WTC11 (cell line): ENCODE results near the gene LIPM. TPM values are rescaled to one million over a fixed set of nuclear protein-coding genes. Genes with fewer than 3 reads are reported as not detected.

Source experiments
- ATAC-seq: fragments of 200-7000 bp; cut with Tn5 transposase; 2 replicates; pipeline ENCODE4 v1.10.0; 2021; ENCODE audit warnings: mild to moderate bottlenecking, moderate library complexity
- CTCF ChIA-PET: fragments of 300-600 bp; sonication (Branson Sonifier 250); formaldehyde crosslinking; loops from one replicate; lab custom pipeline; 2021; ENCODE audit warnings: antibody characterized with exemption; lab: Charles Lee
- POLR2A ChIA-PET: fragments of 350-600 bp; sonication (Branson Sonifier 250); formaldehyde crosslinking; loops from one replicate; lab custom pipeline; 2021; ENCODE audit warnings: antibody characterized with exemption; lab: Charles Lee
- DNase-seq: peaks from one replicate; pipeline ENCODE4 v3.0.0; 2021; ENCODE audit warnings: low spot score
- H3K27ac Mint-ChIP-seq: 2 replicates; pipeline ENCODE4 v1.8.0; 2021; ENCODE audit warnings: mixed read lengths
- H3K27me3 Mint-ChIP-seq: 2 replicates; pipeline ENCODE4 v1.8.0; 2021; ENCODE audit warnings: low read depth, mild to moderate bottlenecking, moderate library complexity, mixed read lengths
- H3K36me3 Mint-ChIP-seq: 2 replicates; pipeline ENCODE4 v1.8.0; 2021; ENCODE audit warnings: mixed read lengths
- H3K4me1 Mint-ChIP-seq: 2 replicates; pipeline ENCODE4 v1.8.0; 2022; ENCODE audit warnings: mixed read lengths
- H3K4me3 Mint-ChIP-seq: 2 replicates; pipeline ENCODE4 v1.8.0; 2021; ENCODE audit warnings: mild to moderate bottlenecking, moderate library complexity, mixed read lengths
- H3K9me3 Mint-ChIP-seq: 2 replicates; pipeline ENCODE4 v1.8.0; 2021; ENCODE audit warnings: mixed read lengths
- AFF4 ChIP-seq: sonication (generic); formaldehyde crosslinking; IDR thresholded peaks from 2 replicates; pipeline ENCODE4 v1.8.1; 2023; ENCODE audit warnings: mild to moderate bottlenecking, missing genetic modification reagents, borderline replicate concordance
- ATF2 ChIP-seq: sonication (generic); formaldehyde crosslinking; IDR thresholded peaks from 2 replicates; pipeline ENCODE4 v1.8.1; 2022; ENCODE audit warnings: low read depth, missing genetic modification reagents, borderline replicate concordance
- ATF6 ChIP-seq: sonication (generic); formaldehyde crosslinking; IDR thresholded peaks from 2 replicates; pipeline ENCODE4 v1.8.1; 2023; ENCODE audit warnings: mild to moderate bottlenecking, missing genetic modification reagents
- CREB1 ChIP-seq: sonication (generic); formaldehyde crosslinking; IDR thresholded peaks from 2 replicates; pipeline ENCODE4 v1.8.0; 2023; ENCODE audit warnings: mild to moderate bottlenecking, missing genetic modification reagents
- E2F4 ChIP-seq: sonication (generic); formaldehyde crosslinking; IDR thresholded peaks from 2 replicates; pipeline ENCODE4 v1.8.1; 2022; ENCODE audit warnings: low read depth, mild to moderate bottlenecking, moderate library complexity, missing genetic modification reagents, borderline replicate concordance
- E2F5 ChIP-seq: sonication (generic); formaldehyde crosslinking; IDR thresholded peaks from 2 replicates; pipeline ENCODE4 v1.8.1; 2022; ENCODE audit warnings: mild to moderate bottlenecking, moderate library complexity, missing genetic modification reagents
- ETV6 ChIP-seq: sonication (generic); formaldehyde crosslinking; IDR thresholded peaks from 2 replicates; pipeline ENCODE4 v1.8.1; 2022; ENCODE audit warnings: mild to moderate bottlenecking, missing genetic modification reagents
- FOXJ3 ChIP-seq: sonication (generic); formaldehyde crosslinking; IDR thresholded peaks from 2 replicates; pipeline ENCODE4 v1.9.0; 2021; ENCODE audit warnings: missing genetic modification reagents, mild to moderate bottlenecking, borderline replicate concordance
- GTF2I ChIP-seq: fragments of 250-450 bp; sonication (Bioruptor Pico); conservative IDR thresholded peaks from 2 replicates; pipeline ENCODE4 v1.4.0; 2021; ENCODE audit warnings: mild to moderate bottlenecking
- IRF2 ChIP-seq: sonication (generic); formaldehyde crosslinking; IDR thresholded peaks from 2 replicates; pipeline ENCODE4 v1.8.0; 2022; ENCODE audit warnings: low read depth, missing genetic modification reagents, borderline replicate concordance
- MYBL2 ChIP-seq: sonication (generic); formaldehyde crosslinking; IDR thresholded peaks from 2 replicates; pipeline ENCODE4 v1.8.1; 2023; ENCODE audit warnings: mild to moderate bottlenecking, moderate library complexity, missing genetic modification reagents
- NR3C1 ChIP-seq: sonication (generic); formaldehyde crosslinking; conservative IDR thresholded peaks from 2 replicates; pipeline ENCODE4 v1.8.1; 2023; ENCODE audit warnings: low read depth, mild to moderate bottlenecking, missing genetic modification reagents
- PREB ChIP-seq: sonication (generic); formaldehyde crosslinking; IDR thresholded peaks from 2 replicates; pipeline ENCODE4 v1.8.1; 2022; ENCODE audit warnings: mild to moderate bottlenecking, missing genetic modification reagents, moderate library complexity, borderline replicate concordance
- PRRX2 ChIP-seq: fragments of 250-450 bp; sonication (Bioruptor Pico); IDR thresholded peaks from 2 replicates; pipeline ENCODE4 v1.8.0; 2021; ENCODE audit warnings: mild to moderate bottlenecking
- TEAD1 ChIP-seq: sonication (generic); formaldehyde crosslinking; IDR thresholded peaks from 2 replicates; pipeline ENCODE4 v1.8.0; 2022; ENCODE audit warnings: mild to moderate bottlenecking, missing genetic modification reagents
- USF1 ChIP-seq: sonication (generic); formaldehyde crosslinking; IDR thresholded peaks from 2 replicates; pipeline ENCODE4 v1.8.0; 2022; ENCODE audit warnings: mild to moderate bottlenecking, missing genetic modification reagents
- ZNF281 ChIP-seq: sonication (generic); formaldehyde crosslinking; IDR thresholded peaks from 2 replicates; pipeline ENCODE4 v1.8.0; 2023; ENCODE audit warnings: mild to moderate bottlenecking, missing genetic modification reagents
- ZNF317 ChIP-seq: sonication (generic); formaldehyde crosslinking; IDR thresholded peaks from 2 replicates; pipeline ENCODE4 v1.8.1; 2023; ENCODE audit warnings: low read depth, mild to moderate bottlenecking, moderate library complexity, missing genetic modification reagents, borderline replicate concordance
- ZSCAN18 ChIP-seq: fragments of 250-450 bp; sonication (Bioruptor Pico); IDR thresholded peaks from 2 replicates; pipeline ENCODE4 v2.1.2; 2022; ENCODE audit warnings: mild to moderate bottlenecking, moderate library complexity
- total RNA-seq: library from RNA; stranded (reverse); gene quantifications from 3 replicates; pipeline ENCODE4 v1.2.3, GENCODE V29; 2021

Gene LIPM
- total RNA-seq, 1 experiment from 2014 or later: not detected

- Mint-ChIP-seq H3K4me3 (no peak overlapping the region), H3K4me1 (peaks cover 10% of the 10 kb centered on the region), H3K36me3 (no peaks in the 10 kb centered on the region), H3K27me3 (peaks cover 20% of the 10 kb centered on the region), H3K27ac (no peak overlapping the region), H3K9me3 (no peaks in the 10 kb centered on the region)
- POLR2A ChIA-PET: no interaction called here
- CTCF ChIA-PET: interaction anchor here (3.1 kb wide), 1 partner anchor 77 kb away, joined by 21 read pairs; no protein-coding TSS in a partner anchor
- TF ChIP-seq FOXJ3 (CRISPR knock-in tag): no peak
- no peak for TF ChIP-seq IRF2 (CRISPR knock-in tag)
- TF ChIP-seq PRRX2 (CRISPR knock-in tag): no peak
- no peak for TF ChIP-seq AFF4 (CRISPR knock-in tag)
- TF ChIP-seq CREB1: no peak
- TF ChIP-seq ZNF281: no peak
- no peak for TF ChIP-seq USF1 (CRISPR knock-in tag)
- no peak for TF ChIP-seq NR3C1 (CRISPR knock-in tag)
- no peak for TF ChIP-seq TEAD1 (CRISPR knock-in tag)
- no peak for TF ChIP-seq ZSCAN18
- no peak for TF ChIP-seq GTF2I (CRISPR knock-in tag)
- DNase-seq: no peak
- no peak for ATAC-seq
These were observed 2.8 kb downstream of the LIPM start for GRCh38 chr10:88805361-88805760.

GRCh38 chr10:88805924-88806323 is 3.4 kb downstream of the LIPM start:
- H3K9me3 Mint-ChIP-seq: no peaks in the 10 kb centered on the region
- H3K27me3 Mint-ChIP-seq: peaks cover 20% of the 10 kb centered on the region
- POLR2A ChIA-PET: no interaction called here
- ATAC-seq (no peak), DNase-seq (no peak)
- H3K27ac Mint-ChIP-seq: no peak overlapping the region
- H3K36me3 Mint-ChIP-seq: no peaks in the 10 kb centered on the region
- H3K4me1 Mint-ChIP-seq: peaks cover 10% of the 10 kb centered on the region
- CTCF ChIA-PET: interaction anchor here (3.1 kb wide), 1 partner anchor 78 kb away, joined by 21 read pairs; no protein-coding TSS in a partner anchor
- H3K4me3 Mint-ChIP-seq: no peak overlapping the region
- no peak for TF ChIP-seq ATF6 (CRISPR knock-in tag)
- no peak for TF ChIP-seq MYBL2 (CRISPR knock-in tag)
- no peak for TF ChIP-seq PREB
- no peak for TF ChIP-seq ZNF317 (CRISPR knock-in tag)
- TF ChIP-seq E2F5 (CRISPR knock-in tag): no peak
- no peak for TF ChIP-seq ATF2
- TF ChIP-seq ETV6 (CRISPR knock-in tag): no peak
- no peak for TF ChIP-seq E2F4
